Measurements from ENCODE around the gene KCND3. TPM values are rescaled to one million over a fixed set of nuclear protein-coding genes. Genes with fewer than 3 reads are reported as not detected.

Gene KCND3
- total RNA-seq, 1 donor from 2014 or later: 0.31 TPM

DNA sequence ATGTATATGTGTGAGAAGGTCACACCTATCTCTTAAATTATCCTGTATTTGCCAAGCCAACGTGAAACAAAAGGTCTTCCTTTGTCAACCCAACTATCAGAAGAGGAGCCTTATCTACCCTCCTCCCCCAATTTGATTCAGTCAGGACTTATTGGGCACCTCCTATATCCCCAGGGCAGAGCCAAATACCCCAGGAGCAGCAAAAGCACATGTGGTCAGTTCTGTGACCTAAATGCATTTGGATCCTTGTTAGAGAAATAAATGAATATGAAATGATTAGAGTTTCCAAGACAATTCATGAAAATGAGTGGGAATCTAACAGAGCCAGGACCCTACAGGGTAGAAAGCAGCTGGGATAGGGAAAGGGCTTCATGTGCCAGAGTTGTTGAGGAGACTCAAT, 37.0 kb upstream of the KCND3 start:
- TF ChIP-seq CTCF (IDR thresholded peaks at IDR 0.05; ENCODE audit: unreplicated experiment): no peak
- DNase-seq (ENCODE audit: low spot score in 2 of 2, unreplicated experiment in 2 of 2): no peak
- Mint-ChIP-seq H3K27me3 (ENCODE audit: low read depth) (peaks cover 33% of the 10 kb centered on the region), H3K4me3 (no peak overlapping the region), H3K9me3 (no peaks in the 10 kb centered on the region), H3K4me1 (no peaks in the 10 kb centered on the region), H3K36me3 (no peaks in the 10 kb centered on the region), H3K27ac (no peak overlapping the region)

- no peaks in the 10 kb centered on the region for H3K9me3 Mint-ChIP-seq
- peaks cover 35% of the 10 kb centered on the region for H3K27me3 Mint-ChIP-seq (ENCODE audit: low read depth)
- DNase-seq (ENCODE audit: low spot score in 2 of 2, unreplicated experiment in 2 of 2): no peak
- no peaks in the 10 kb centered on the region for H3K4me1 Mint-ChIP-seq
- TF ChIP-seq CTCF (IDR thresholded peaks at IDR 0.05; ENCODE audit: unreplicated experiment): no peak
- H3K27ac Mint-ChIP-seq: no peak overlapping the region
- H3K36me3 Mint-ChIP-seq: no peaks in the 10 kb centered on the region
- no peak overlapping the region for H3K4me3 Mint-ChIP-seq
Measured at GRCh38 chr1:112026016-112026415, 36.5 kb upstream of the KCND3 start.

- no peak overlapping the region for H3K27ac Mint-ChIP-seq
- no peak for DNase-seq (ENCODE audit: low spot score in 2 of 2, unreplicated experiment in 2 of 2)
- TF ChIP-seq CTCF (IDR thresholded peaks at IDR 0.05; ENCODE audit: unreplicated experiment): no peak
- no peaks in the 10 kb centered on the region for H3K9me3 Mint-ChIP-seq
- H3K4me3 Mint-ChIP-seq: no peak overlapping the region
- H3K36me3 Mint-ChIP-seq: no peaks in the 10 kb centered on the region
- H3K27me3 Mint-ChIP-seq (ENCODE audit: low read depth): peaks cover 26% of the 10 kb centered on the region
- no peaks in the 10 kb centered on the region for H3K4me1 Mint-ChIP-seq
Measured at GRCh38 chr1:112021263-112021662, 31.8 kb upstream of the KCND3 start.

GRCh38 chr1:112017183-112017582, 27.7 kb upstream of the KCND3 start:
- Mint-ChIP-seq H3K27me3 (ENCODE audit: low read depth) (peaks cover 30% of the 10 kb centered on the region), H3K4me3 (no peak overlapping the region), H3K4me1 (no peaks in the 10 kb centered on the region), H3K27ac (no peak overlapping the region), H3K9me3 (peaks cover 5% of the 10 kb centered on the region), H3K36me3 (no peaks in the 10 kb centered on the region)
- TF ChIP-seq CTCF (IDR thresholded peaks at IDR 0.05; ENCODE audit: unreplicated experiment): no peak
- DNase-seq (ENCODE audit: low spot score in 2 of 2, unreplicated experiment in 2 of 2): no peak

DNA sequence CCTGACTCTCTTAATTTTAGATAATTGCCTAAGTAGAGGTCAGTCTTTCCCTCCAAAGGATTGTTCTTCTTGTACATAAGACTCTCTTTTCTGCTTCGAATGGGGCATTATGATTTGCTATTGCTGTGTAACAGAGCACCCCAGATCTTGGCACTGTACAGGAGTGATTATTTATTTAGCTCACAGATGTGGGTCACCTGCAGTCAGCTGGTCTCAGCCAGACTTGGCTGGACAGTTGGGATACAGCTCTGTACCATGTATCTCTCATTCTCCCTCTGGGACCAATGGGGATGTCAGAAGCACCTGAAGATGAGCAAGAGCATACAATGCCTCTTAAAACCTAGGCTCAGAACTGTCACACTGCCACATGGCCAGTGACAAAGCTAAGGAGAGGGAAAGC, 23.4 kb upstream of the KCND3 start:
- H3K27ac Mint-ChIP-seq: no peak overlapping the region
- H3K4me3 Mint-ChIP-seq: no peak overlapping the region
- DNase-seq (ENCODE audit: low spot score in 2 of 2, unreplicated experiment in 2 of 2): no peak
- peaks cover 21% of the 10 kb centered on the region for H3K27me3 Mint-ChIP-seq (ENCODE audit: low read depth)
- no peaks in the 10 kb centered on the region for H3K4me1 Mint-ChIP-seq
- no peak for TF ChIP-seq CTCF (IDR thresholded peaks at IDR 0.05; ENCODE audit: unreplicated experiment)
- H3K9me3 Mint-ChIP-seq: peaks cover 5% of the 10 kb centered on the region
- H3K36me3 Mint-ChIP-seq: no peaks in the 10 kb centered on the region

DNA sequence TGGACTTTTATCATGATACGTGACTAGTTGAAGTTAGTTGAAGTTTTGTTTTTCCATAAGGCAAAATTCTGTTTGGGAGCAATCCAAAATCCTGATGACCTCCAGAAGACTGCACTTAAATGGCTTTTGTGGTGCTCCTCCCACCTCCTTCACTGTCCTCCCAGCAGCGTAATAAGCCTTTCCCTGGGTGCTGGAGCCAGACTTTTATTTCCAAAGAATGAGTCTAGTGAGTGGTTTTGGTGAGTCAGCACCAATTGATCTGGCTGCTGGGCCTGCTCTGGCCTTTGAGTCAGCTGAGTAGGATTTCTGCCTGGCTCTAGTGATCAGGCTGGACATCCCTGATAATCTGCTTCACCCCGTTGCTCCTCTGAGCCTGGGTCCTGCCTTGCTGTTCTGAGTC, 21.7 kb upstream of the KCND3 start:
- no peak for DNase-seq (ENCODE audit: low spot score in 2 of 2, unreplicated experiment in 2 of 2)
- Mint-ChIP-seq H3K9me3 (peaks cover 5% of the 10 kb centered on the region), H3K27me3 (ENCODE audit: low read depth) (peaks cover 25% of the 10 kb centered on the region), H3K36me3 (no peaks in the 10 kb centered on the region), H3K27ac (no peak overlapping the region), H3K4me1 (no peaks in the 10 kb centered on the region), H3K4me3 (no peak overlapping the region)
- no peak for TF ChIP-seq CTCF (IDR thresholded peaks at IDR 0.05; ENCODE audit: unreplicated experiment)
